Pancreas (tissue), 10 donors: ENCODE data around the gene HES7. TPM values are rescaled to one million over a fixed set of nuclear protein-coding genes. Genes with fewer than 3 reads are reported as not detected.
A peak's percentile ranks its signal among the peaks of the same experiment; 100 is the strongest.
"Not testable (repeated sequence)": the region's sequence is repeated elsewhere in the genome, so short reads cannot be mapped to it uniquely, and the experiment has no call there.

Source experiments
- ATAC-seq, 4 donors: fragments of 200-7000 bp; cut with Tn5 transposase; one replicate each; pipeline versions ENCODE4 v1.8.0 to v1.9.1; 2020; ENCODE audit warnings: mild to moderate bottlenecking in 4 of 4, moderate library complexity in 4 of 4
- DNase-seq, 6 donors: peaks; one replicate each; pipeline ENCODE4 v3.0.0-alpha.2; 2020
- FAIRE-seq: peaks from 2 replicates; lab custom pipeline; 2012; peaks lifted over from hg19 to GRCh38; lab: Jason Lieb, UNC
- H3K27ac ChIP-seq, 4 donors: fragments of 200-600 bp; sonication (generic); 1 replicate in 3 of 4; 2 replicates in 1 of 4; pipeline versions ENCODE4 v1.5.0 to v1.8.0; 2020
- H3K27me3 ChIP-seq, 4 donors: fragments of 200-600 bp; one replicate each; pipeline ENCODE4 v1.8.0; 2021
- H3K36me3 ChIP-seq, 3 donors: fragments of 200-600 bp; sonication (generic) in 1 of 3; one replicate each; pipeline versions ENCODE4 v1.5.0 to v1.8.0; 2020 to 2021
- H3K4me1 ChIP-seq, 3 donors: fragments of 200-600 bp; one replicate each; pipeline ENCODE4 v1.8.0; 2021
- H3K4me3 ChIP-seq, 4 donors: fragments of 200-600 bp; sonication (generic) in 2 of 4; one replicate each; pipeline versions ENCODE4 v1.5.0 to v1.8.0; 2020 to 2021
- H3K9me3 ChIP-seq, 4 donors: fragments of 200-600 bp; one replicate each; pipeline ENCODE4 v1.8.0; 2021
- WGBS, 2 donors: extraction: QIAGEN DNeasy Blood & Tissue Kit; methylation state at CpG; one replicate each; pipeline ENCODE4 v1.1.7; 2013; 5-methylcytosine and 5-hydroxymethylcytosine counted together
- intact Hi-C, 3 donors: fragments of 100-400 bp; cut with DNase I; formaldehyde crosslinking; loops; one replicate each; pipeline versions ENCODE4 v1.11.1 to v1.14.2; 2022
- polyA plus RNA-seq, 2 donors: library from polyadenylated mRNA; stranded (reverse); fragments of 200-250 nt; gene quantifications; one replicate each; pipeline ENCODE4 v1.2.3, GENCODE V29; 2013
- total RNA-seq, 6 donors: library from RNA; stranded (reverse); fragmentation: NEBNext Ultra II Directional in 4 of 6; extraction: Animal tissue kit (Norgen Biotek cat#: 25700) in 4 of 6; gene quantifications; one replicate each; pipeline versions ENCODE4 v1.2.1 to v1.2.4, GENCODE V29; 2021 to 2023
- TF ChIP-seq, protein P1 (sequence below), 4 donors: fragments of 200-600 bp; sonication (generic) in 3 of 4; IDR thresholded peaks; one replicate each; pipeline versions ENCODE4 v1.5.0 to v1.8.0; 2021; ENCODE audit warnings: antibody characterized with exemption in 4 of 4
- donor health status: healthy with polysubstance abuse.
- donor health status: DM: no; HTN: no; CAD: no; lungs with moderate emphysema.
- donor health status: DM: no; HTN: no; CAD: no.
- donor health status: control.
- donor health status: control.
- donor health status: Bipolar disorder and iron deficiency.
- donor health status: DM: yes; HTN: yes; CAD: no.
- donor health status: DM: no; HTN: no; CAD: no.
- donor health status: DM: no; HTN: no; CAD: no.
- donor health status: DM: yes; HTN: yes; CAD: no.

HES7 gene
- total RNA-seq (not detected), polyA plus RNA-seq (under 1 TPM; 0.08 to 0.16 TPM)

DNA sequence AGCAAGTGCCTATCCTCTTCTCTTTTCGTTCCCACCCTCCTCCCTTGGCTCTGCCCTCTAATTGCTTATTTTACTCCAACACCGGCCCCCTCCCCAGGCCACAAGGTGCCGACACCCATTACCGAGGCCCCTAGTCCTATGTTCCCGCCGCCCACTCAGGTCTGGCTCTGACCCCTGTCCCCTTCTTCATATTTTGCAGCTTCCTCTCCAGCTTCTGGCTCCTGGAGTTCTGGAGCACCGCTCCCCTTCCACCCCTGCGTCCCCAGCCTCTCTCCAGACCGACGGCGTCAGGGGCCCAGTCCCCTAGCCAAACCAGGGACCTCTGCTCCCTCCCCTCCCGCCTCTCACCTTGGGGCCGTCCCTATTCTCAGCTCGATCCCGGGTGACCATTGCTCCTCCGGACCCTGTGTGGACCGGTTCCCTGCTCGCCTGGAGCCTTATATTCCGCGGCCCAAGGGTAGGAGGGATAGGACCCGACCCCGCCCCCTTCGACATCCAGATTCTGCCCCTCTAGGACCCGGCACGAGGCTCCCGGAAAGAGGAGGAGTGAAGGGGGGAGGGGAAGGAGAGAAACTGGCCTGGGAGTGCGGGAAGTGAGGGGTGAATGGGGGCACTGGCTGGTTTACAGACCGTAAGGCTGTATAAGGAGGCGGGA is at the start of gene HES7:
Gene HES7, minus strand, starts transcription at position 412 of the 655 bp plus-strand sequence. Its CDS starts 22 bp downstream, at position 390.
- ATAC-seq (no peak), FAIRE-seq (no peak), DNase-seq (peak in 1 of 6 donors; percentile 33)
- TF ChIP-seq, protein P1, sequence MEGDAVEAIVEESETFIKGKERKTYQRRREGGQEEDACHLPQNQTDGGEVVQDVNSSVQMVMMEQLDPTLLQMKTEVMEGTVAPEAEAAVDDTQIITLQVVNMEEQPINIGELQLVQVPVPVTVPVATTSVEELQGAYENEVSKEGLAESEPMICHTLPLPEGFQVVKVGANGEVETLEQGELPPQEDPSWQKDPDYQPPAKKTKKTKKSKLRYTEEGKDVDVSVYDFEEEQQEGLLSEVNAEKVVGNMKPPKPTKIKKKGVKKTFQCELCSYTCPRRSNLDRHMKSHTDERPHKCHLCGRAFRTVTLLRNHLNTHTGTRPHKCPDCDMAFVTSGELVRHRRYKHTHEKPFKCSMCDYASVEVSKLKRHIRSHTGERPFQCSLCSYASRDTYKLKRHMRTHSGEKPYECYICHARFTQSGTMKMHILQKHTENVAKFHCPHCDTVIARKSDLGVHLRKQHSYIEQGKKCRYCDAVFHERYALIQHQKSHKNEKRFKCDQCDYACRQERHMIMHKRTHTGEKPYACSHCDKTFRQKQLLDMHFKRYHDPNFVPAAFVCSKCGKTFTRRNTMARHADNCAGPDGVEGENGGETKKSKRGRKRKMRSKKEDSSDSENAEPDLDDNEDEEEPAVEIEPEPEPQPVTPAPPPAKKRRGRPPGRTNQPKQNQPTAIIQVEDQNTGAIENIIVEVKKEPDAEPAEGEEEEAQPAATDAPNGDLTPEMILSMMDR (IDR thresholded peaks at IDR 0.05), result no peak
- no peaks in the 10 kb centered on the region for H3K36me3 ChIP-seq
- WGBS, 2 donors, result 2 to 3% methylated on average over 29 of the region's 29 CpGs
- intact Hi-C loops, result loop anchor here in 1 of 3 donors (10.0 kb wide), 1 partner anchor 61 kb away; no protein-coding TSS in a partner anchor
- no peaks in the 10 kb centered on the region for H3K9me3 ChIP-seq
- H3K4me3 ChIP-seq, result peak within 1 kb of the TSS in 2 of 4 donors; percentile 2 to 57
- H3K4me1 ChIP-seq, result peaks cover 11 to 44% (median 20%) of the 10 kb centered on the region in 3 donors
- H3K27ac ChIP-seq, result no peak within 1 kb of the TSS
- H3K27me3 ChIP-seq, result peaks cover 0 to 6% (median 0%) of the 10 kb centered on the region in 4 donors

DNA sequence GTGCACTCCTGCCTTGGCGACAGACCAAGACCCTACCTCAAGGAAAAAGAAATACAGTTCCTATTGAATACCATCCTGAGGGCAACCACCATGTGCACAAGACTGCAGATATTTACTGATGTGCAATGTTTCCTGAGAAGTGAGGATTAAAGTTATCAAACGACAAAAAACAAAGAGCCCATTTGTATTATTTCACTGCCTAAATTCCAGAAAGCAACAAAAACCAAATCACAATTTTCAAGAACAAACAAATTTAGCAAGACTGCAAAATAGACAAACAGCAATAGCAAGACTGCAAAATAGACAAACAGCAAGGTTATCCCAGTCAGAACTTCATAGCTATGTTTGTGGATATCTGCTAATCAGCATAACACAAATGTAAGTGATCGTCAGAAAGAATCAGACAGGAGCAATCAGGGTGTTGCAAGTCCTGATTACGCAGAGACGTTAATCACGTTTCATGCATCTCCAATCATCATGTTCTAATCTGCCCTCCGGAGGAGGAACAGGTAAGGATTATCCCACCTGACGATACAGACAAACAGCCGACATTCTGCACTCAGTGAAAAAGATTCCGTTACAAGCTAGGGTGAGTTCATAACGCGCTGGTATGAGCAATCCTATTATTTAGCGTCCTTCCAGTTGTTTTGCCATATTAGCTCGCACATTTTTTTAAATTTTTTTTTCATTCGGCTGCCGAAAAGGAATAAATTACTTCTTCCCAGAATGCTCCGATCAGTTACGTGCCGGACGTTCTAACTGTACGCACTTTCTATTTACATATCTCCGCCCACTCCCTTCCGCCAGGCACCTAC is 49.4 kb upstream of the HES7 start:
- DNase-seq, result peak in 5 of 6 donors; percentile 62 to 87 (median 80)
- TF ChIP-seq, protein P1 (IDR thresholded peaks at IDR 0.05), result no peak
- Histone ChIP-seq H3K4me3 (peak overlapping the region in 2 of 4 donors; percentile 37 to 41), H3K36me3 (no peaks in the 10 kb centered on the region), H3K27ac (peak overlapping the region; percentile 85 to 97 (median 92)), H3K27me3 (no peaks in the 10 kb centered on the region), H3K4me1 (peaks cover 7 to 20% (median 7%) of the 10 kb centered on the region in 3 donors), H3K9me3 (no peaks in the 10 kb centered on the region)
- intact Hi-C loops, result no loop called here
- ATAC-seq, result peak; percentile 84 to 90 (median 88)
- FAIRE-seq, result peak; percentile 70
- WGBS, 2 donors, result 0% methylated on average over 23 of the region's 23 CpGs

DNA sequence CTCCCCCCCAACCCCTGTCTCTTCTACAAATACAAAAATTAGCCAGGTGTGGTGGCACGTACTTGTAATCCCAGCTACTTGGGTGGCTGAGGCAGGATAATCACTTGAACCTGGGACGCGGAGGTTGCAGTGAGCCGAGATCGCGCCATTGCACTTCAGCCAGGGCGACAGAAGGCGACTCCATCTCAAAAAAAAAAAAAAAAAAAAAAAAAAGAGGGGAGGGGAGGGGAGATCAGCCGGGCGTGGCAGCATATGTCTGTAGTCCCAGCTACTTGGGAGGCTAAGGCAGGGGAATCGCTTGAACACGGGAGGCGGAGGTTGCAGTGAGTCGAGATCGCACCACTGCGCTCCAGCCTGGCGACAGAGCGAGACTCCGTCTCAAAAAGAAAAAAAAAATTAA is 46.3 kb upstream of the HES7 start:
- H3K27ac ChIP-seq, H3K9me3 ChIP-seq, DNase-seq, intact Hi-C loops, H3K27me3 ChIP-seq, H3K4me3 ChIP-seq, ATAC-seq, H3K36me3 ChIP-seq, FAIRE-seq, H3K4me1 ChIP-seq: not testable (repeated sequence)
- 91 to 95% methylated on average over 19 of the region's 19 CpGs for WGBS, 2 donors

DNA sequence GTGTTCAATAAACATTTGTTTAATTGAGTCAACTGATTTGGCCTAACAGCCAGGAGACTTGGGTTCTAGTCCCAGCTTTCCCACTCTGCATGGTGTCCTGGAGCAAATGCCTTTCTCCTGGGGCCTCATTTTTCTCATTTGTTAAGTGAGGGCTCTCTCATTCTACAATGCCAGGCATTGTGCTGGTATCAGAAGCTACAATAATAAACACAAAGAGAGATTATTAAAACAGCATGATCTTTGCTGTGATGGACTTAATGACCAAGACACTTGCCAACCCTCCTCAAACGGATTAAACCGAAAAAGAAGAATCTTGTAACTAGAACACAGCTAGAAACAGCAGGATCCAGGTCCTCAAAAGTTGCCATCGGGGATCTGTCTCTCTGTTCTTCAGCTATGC is 43.6 kb upstream of the HES7 start:
- ATAC-seq, result no peak
- Histone ChIP-seq H3K9me3 (no peaks in the 10 kb centered on the region), H3K4me1 (peaks cover 9 to 11% (median 10%) of the 10 kb centered on the region in 3 donors), H3K27me3 (no peaks in the 10 kb centered on the region), H3K27ac (no peak overlapping the region), H3K4me3 (no peak overlapping the region), H3K36me3 (no peaks in the 10 kb centered on the region)
- DNase-seq, result no peak
- no peak for FAIRE-seq
- TF ChIP-seq, protein P1 (IDR thresholded peaks at IDR 0.05), result no peak
- 75 to 80% methylated on average over 3 of the region's 3 CpGs for WGBS, 2 donors
- intact Hi-C loops, result no loop called here

DNA sequence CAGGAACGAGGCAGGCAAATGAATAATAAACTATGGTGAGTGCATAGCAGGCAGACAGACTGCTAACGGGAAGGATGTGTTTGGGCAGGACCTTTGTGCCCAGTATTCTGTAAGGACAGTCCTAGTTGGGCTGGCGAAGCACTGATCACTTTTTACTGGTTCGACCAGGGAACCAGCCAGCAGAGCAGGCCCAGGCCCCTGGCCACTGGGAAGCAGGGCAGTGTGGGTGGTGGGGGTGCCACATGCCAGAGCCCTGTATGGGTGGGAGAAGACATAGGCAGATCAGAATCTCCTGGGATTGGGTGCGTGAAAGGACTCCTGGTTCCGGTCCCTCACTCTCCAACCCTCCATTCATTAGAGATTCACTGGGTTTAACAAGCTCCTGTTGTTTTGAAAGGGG is 42.8 kb upstream of the HES7 start:
- Histone ChIP-seq H3K4me1 (peaks cover 10 to 12% (median 10%) of the 10 kb centered on the region in 3 donors), H3K27ac (no peak overlapping the region), H3K27me3 (no peaks in the 10 kb centered on the region), H3K4me3 (no peak overlapping the region), H3K9me3 (no peaks in the 10 kb centered on the region), H3K36me3 (no peaks in the 10 kb centered on the region)
- FAIRE-seq (no peak), DNase-seq (peak in 2 of 6 donors; percentile 15 to 45), ATAC-seq (no peak)
- intact Hi-C loops, result no loop called here
- WGBS, 2 donors, result 92 to 96% methylated on average over 6 of the region's 6 CpGs
- TF ChIP-seq, protein P1 (IDR thresholded peaks at IDR 0.05), result no peak
